ENCODE results near the gene WSCD2. TPM values are rescaled to one million over a fixed set of nuclear protein-coding genes. Genes with fewer than 3 reads are reported as not detected.
A peak's percentile ranks its signal among the peaks of the same experiment; 100 is the strongest.

Gene WSCD2
- total RNA-seq, 1 donor from 2014 or later: 1.9 TPM

DNA sequence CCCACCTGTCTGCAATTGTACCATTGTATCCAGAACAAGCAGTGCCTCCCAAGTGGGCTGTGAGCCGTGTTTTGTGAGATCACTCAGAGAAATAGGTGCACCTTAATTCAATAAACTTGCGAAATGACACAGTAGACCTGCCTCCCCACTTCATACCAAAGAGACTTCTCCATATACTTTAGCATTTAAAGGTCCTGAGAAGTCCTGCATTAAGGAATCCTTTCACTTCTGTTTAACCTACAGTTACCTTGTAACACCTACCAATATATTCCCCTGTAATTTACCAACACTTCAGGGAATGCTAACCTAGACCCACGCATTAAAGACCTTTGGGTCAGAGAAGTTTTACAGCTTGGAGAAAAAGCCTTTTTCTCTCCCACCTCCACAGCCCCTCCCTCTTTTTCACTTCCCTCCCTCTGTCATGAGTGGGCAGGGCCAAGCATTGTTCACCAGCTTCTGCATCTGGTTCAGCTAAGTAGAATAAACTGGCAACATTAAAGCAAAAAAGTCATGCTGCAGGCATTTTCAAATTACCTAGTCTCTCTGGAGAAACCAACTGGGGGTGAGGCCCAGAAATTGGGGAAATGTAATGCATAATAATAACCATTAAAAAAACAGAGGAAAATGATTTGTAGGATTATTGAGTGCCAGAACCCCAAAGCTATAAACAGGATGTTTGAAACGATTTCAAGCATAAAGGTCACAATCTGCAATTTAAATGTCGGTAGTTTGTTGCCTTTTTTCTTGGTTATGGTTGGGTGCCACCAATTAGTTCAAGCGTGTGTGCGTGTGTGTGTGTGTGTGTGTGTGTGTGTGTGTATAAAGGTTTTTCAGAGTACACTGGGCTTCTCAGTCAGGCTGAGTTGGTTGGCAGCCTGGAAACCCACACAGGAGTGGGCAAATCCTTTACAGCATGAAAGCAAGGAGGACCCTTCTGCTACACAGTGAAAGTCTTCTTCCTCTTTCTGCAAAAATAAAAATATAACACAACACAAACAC, 13.7 kb upstream of the WSCD2 start:
- H3K9me3 Mint-ChIP-seq: no peaks in the 10 kb centered on the region
- intact Hi-C loops (cut with micrococcal nuclease): loop anchor here (2.0 to 5.0 kb wide), 3 partner anchors 13 to 397 kb away; partner anchors contain the start of gene WSCD2
- DNase-seq (no peak), ATAC-seq (ENCODE audit: low read depth) (peak; percentile 53)
- peak overlapping the region; percentile 44 for H3K4me3 Mint-ChIP-seq
- TF ChIP-seq, protein P1, sequence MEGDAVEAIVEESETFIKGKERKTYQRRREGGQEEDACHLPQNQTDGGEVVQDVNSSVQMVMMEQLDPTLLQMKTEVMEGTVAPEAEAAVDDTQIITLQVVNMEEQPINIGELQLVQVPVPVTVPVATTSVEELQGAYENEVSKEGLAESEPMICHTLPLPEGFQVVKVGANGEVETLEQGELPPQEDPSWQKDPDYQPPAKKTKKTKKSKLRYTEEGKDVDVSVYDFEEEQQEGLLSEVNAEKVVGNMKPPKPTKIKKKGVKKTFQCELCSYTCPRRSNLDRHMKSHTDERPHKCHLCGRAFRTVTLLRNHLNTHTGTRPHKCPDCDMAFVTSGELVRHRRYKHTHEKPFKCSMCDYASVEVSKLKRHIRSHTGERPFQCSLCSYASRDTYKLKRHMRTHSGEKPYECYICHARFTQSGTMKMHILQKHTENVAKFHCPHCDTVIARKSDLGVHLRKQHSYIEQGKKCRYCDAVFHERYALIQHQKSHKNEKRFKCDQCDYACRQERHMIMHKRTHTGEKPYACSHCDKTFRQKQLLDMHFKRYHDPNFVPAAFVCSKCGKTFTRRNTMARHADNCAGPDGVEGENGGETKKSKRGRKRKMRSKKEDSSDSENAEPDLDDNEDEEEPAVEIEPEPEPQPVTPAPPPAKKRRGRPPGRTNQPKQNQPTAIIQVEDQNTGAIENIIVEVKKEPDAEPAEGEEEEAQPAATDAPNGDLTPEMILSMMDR (IDR thresholded peaks at IDR 0.05): no peak
- POLR2A ChIA-PET: interaction anchor here (0.6 to 1.3 kb wide), 3 partner anchors 14 to 1780 kb away, joined by 3 to 10 read pairs (median 5); partner anchors contain the start of gene WSCD2
- H3K36me3 Mint-ChIP-seq (ENCODE audit: low read depth): no peaks in the 10 kb centered on the region
- CTCF ChIA-PET: interaction anchor here (1.0 kb wide), 2 partner anchors 20 to 397 kb away, joined by 3 read pairs; no protein-coding TSS in a partner anchor
- H3K27ac Mint-ChIP-seq: peak overlapping the region; percentile 82
- no peaks in the 10 kb centered on the region for H3K27me3 Mint-ChIP-seq
- H3K4me1 Mint-ChIP-seq: peaks cover 59% of the 10 kb centered on the region

DNA sequence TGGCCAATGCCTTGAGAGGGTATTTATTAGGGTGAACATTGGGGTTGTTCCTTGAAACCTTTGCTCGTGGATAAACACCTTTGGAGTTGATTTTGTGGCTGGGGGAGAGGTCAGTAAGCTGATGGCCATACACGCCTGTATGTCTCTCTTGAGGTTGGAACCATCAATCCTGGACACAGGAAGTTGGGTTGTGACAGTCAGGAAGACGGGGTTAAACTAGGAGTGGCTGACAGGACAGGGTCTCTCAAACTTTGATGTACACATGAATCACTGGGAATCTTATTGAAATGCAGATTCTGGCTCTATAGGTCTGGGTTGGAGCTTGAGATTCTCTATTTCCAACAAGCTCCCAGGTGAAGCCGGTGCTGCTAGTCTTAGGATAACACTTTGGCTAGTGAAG, 12.8 kb upstream of the WSCD2 start:
- ChIA-PET CTCF (interaction anchor here (1.0 kb wide), 1 partner anchor 396 kb away, joined by 3 read pairs; no protein-coding TSS in a partner anchor), POLR2A (interaction anchor here (1.3 kb wide), 1 partner anchor 13 kb away, joined by 3 read pairs; the partner anchor contains the start of gene WSCD2)
- Mint-ChIP-seq H3K9me3 (no peaks in the 10 kb centered on the region), H3K4me3 (peak overlapping the region; percentile 44), H3K36me3 (ENCODE audit: low read depth) (no peaks in the 10 kb centered on the region), H3K4me1 (peaks cover 64% of the 10 kb centered on the region), H3K27me3 (no peaks in the 10 kb centered on the region), H3K27ac (peak overlapping the region; percentile 82)
- intact Hi-C loops (cut with micrococcal nuclease): loop anchor here (5.0 kb wide), 2 partner anchors 76 to 396 kb away; no protein-coding TSS in a partner anchor
- DNase-seq (no peak), ATAC-seq (ENCODE audit: low read depth) (no peak)
- TF ChIP-seq, protein P1 (IDR thresholded peaks at IDR 0.05): no peak

DNA sequence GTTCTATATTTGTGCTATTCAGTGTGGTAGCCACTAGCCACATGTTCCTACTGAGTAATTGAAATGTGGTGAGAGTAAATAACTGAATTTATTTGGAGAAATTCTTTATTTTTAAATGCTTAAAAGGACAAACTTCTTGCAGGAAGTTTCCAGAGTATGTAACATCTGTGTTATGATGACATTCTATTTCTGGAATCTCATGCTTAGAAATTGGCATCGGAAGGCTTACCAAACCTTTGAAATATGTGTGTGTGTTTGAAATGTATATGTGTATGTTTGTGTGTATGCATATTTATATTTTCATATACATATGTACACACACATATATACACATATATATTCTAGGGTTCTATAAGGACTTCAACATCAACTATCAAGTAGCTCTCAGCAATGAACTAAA, 12.4 kb upstream of the WSCD2 start:
- no peaks in the 10 kb centered on the region for H3K36me3 Mint-ChIP-seq (ENCODE audit: low read depth)
- peak overlapping the region; percentile 82 for H3K27ac Mint-ChIP-seq
- H3K4me3 Mint-ChIP-seq: no peak overlapping the region
- peaks cover 64% of the 10 kb centered on the region for H3K4me1 Mint-ChIP-seq
- no peak for DNase-seq
- H3K27me3 Mint-ChIP-seq: no peaks in the 10 kb centered on the region
- TF ChIP-seq, protein P1 (IDR thresholded peaks at IDR 0.05): no peak
- ChIA-PET CTCF (no interaction called here), POLR2A (interaction anchor here (1.3 kb wide), 1 partner anchor 13 kb away, joined by 3 read pairs; the partner anchor contains the start of gene WSCD2)
- no peak for ATAC-seq (ENCODE audit: low read depth)
- intact Hi-C loops (cut with micrococcal nuclease): loop anchor here (5.0 kb wide), 2 partner anchors 76 to 396 kb away; no protein-coding TSS in a partner anchor
- no peaks in the 10 kb centered on the region for H3K9me3 Mint-ChIP-seq

DNA sequence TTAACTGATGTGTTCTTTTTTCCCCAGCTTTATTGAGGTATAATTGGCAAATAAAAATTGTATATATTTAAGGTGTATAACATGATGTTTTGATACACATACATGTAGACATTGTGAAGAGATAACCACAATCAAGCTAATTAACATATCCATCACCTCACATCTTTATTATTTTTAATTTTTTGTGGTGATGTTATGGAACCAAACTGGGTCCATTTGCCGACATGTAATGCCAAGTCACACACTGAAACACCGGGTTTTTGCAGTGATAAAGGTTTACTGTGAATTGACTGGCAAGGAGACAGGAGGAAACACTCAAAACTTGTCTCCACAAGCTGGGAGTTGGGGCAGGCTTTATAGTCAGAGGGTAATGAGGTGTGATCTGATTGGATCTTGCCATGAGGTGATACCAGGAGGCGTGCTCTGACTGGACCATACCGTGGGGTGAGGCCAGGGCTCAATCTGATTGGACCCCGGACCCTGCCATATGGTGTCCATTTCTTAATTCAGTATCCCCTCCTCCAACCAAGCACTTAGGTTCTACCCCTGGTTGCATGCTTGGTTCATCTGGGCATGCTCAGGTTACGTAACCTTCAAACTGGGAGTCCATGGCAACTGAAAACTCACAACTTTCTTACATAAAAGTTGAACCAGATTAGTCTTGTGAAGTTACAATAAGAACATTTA, 11.8 kb upstream of the WSCD2 start:
- DNase-seq (no peak), ATAC-seq (ENCODE audit: low read depth) (no peak)
- Mint-ChIP-seq H3K9me3 (no peaks in the 10 kb centered on the region), H3K27me3 (no peaks in the 10 kb centered on the region), H3K4me3 (no peak overlapping the region), H3K36me3 (ENCODE audit: low read depth) (no peaks in the 10 kb centered on the region), H3K27ac (peak overlapping the region; percentile 3), H3K4me1 (peaks cover 64% of the 10 kb centered on the region)
- intact Hi-C loops (cut with micrococcal nuclease): loop anchor here (5.0 kb wide), 2 partner anchors 75 to 395 kb away; no protein-coding TSS in a partner anchor
- CTCF ChIA-PET: no interaction called here
- POLR2A ChIA-PET: no interaction called here
- TF ChIP-seq, protein P1 (IDR thresholded peaks at IDR 0.05): no peak
